ENCODE measurements around the gene MDP1. TPM values are rescaled to one million over a fixed set of nuclear protein-coding genes. Genes with fewer than 3 reads are reported as not detected.

MDP1 gene
- polyA plus RNA-seq, 2 of the 4 experiments (the other 2 are of a cell fraction), result 21.6 to 38.6 TPM

GRCh38 chr14:24261256-24261968 is 45.5 kb upstream of the MDP1 start:
- H3K4me2 ChIP-seq, result no peak overlapping the region
- DNase-seq (ENCODE audit: low read depth in 1 of 2, low spot score in 1 of 2) (no peak), ATAC-seq (no peak), FAIRE-seq (no peak)
- H3K4me3 ChIP-seq, result no peak overlapping the region
- ChIA-PET CTCF (interaction anchor here (1.0 to 34.0 kb wide), 7 partner anchors 8 to 48 kb away, joined by 3 to 469 read pairs (median 4); partner anchors contain the start of genes CHMP4A, CIDEB, DHRS1 and LTB4R), POLR2A (interaction anchor here (2.0 kb wide), 1 partner anchor 10 kb away, joined by 12 read pairs; the partner anchor contains the start of gene RABGGTA)
- TF ChIP-seq FOSL2 (IDR thresholded peaks at IDR 0.05) (no peak), FOSL2 (CRISPR knock-in tag; IDR thresholded peaks at IDR 0.05) (no peak), BCL3 (IDR thresholded peaks at IDR 0.05) (no peak), SMC3 (IDR thresholded peaks at IDR 0.05) (no peak), POLR2A (IDR thresholded peaks at IDR 0.05; ENCODE audit: low read length) (no peak)
- H3K27ac ChIP-seq, result no peak overlapping the region
- peaks cover 8% of the 10 kb centered on the region for H3K4me1 ChIP-seq
- no peaks in the 10 kb centered on the region for H3K9me3 ChIP-seq
- 87% methylated on average over 20 of the region's 20 CpGs for WGBS (ENCODE audit: missing lambda C conversion rate)

GRCh38 chr14:24260780-24261157 is 44.9 kb upstream of the MDP1 start:
- ChIA-PET POLR2A (interaction anchor here (2.0 kb wide), 1 partner anchor 10 kb away, joined by 12 read pairs; the partner anchor contains the start of gene RABGGTA), CTCF (interaction anchor here (1.0 to 34.0 kb wide), 4 partner anchors 11 to 47 kb away, joined by 3 to 469 read pairs (median 44); partner anchors contain the start of genes CHMP4A, CIDEB, DHRS1 and LTB4R)
- 71% methylated on average over 4 of the region's 4 CpGs for WGBS (ENCODE audit: missing lambda C conversion rate)
- Histone ChIP-seq H3K4me3 (no peak overlapping the region), H3K27ac (no peak overlapping the region), H3K4me1 (peaks cover 8% of the 10 kb centered on the region), H3K4me2 (no peak overlapping the region), H3K9me3 (no peaks in the 10 kb centered on the region)
- DNase-seq (ENCODE audit: low read depth in 1 of 2, low spot score in 1 of 2), result no peak
- no peak for TF ChIP-seq FOSB (CRISPR knock-in tag; IDR thresholded peaks at IDR 0.05)
- no peak for TF ChIP-seq CEBPB (IDR thresholded peaks at IDR 0.05)
- no peak for TF ChIP-seq HDAC2 (IDR thresholded peaks at IDR 0.05)
- no peak for TF ChIP-seq NR3C1 (IDR thresholded peaks at IDR 0.05)
- no peak for TF ChIP-seq RARB (CRISPR knock-in tag; IDR thresholded peaks at IDR 0.05)
- no peak for TF ChIP-seq CBX8 (IDR thresholded peaks at IDR 0.05)
- no peak for TF ChIP-seq POLR2AphosphoS2 (conservative IDR thresholded peaks at IDR 0.05; ENCODE audit: low read length)
- no peak for ATAC-seq
- no peak for FAIRE-seq

GRCh38 chr14:24260026-24260779 is 44.3 kb upstream of the MDP1 start:
- POLR2A ChIA-PET, result interaction anchor here (2.0 kb wide), 1 partner anchor 11 kb away, joined by 12 read pairs; the partner anchor contains the start of gene RABGGTA
- Histone ChIP-seq H3K4me2 (no peak overlapping the region), H3K27ac (0 out of 6 replicates have a peak overlapping the region, but pooled peaks of 1 of the 2 experiments have one; percentile 49), H3K4me1 (peaks cover 8% of the 10 kb centered on the region), H3K4me3 (no peak overlapping the region), H3K9me3 (no peaks in the 10 kb centered on the region)
- FAIRE-seq, result no peak
- no peak for DNase-seq (ENCODE audit: low read depth in 1 of 2, low spot score in 1 of 2)
- no peak for TF ChIP-seq PHF8 (IDR thresholded peaks at IDR 0.05; ENCODE audit: borderline replicate concordance, low read depth)
- TF ChIP-seq JUN (IDR thresholded peaks at IDR 0.05), result no peak
- TF ChIP-seq ZFP36 (IDR thresholded peaks at IDR 0.05; ENCODE audit: borderline replicate concordance, partially characterized antibody), result no peak
- TF ChIP-seq TP53 (CRISPR knock-in tag; IDR thresholded peaks at IDR 0.05), result no peak
- TF ChIP-seq HEYL (CRISPR knock-in tag; IDR thresholded peaks at IDR 0.05), result no peak
- TF ChIP-seq HDAC2 (IDR thresholded peaks at IDR 0.05), result no peak
- TF ChIP-seq MAX (IDR thresholded peaks at IDR 0.05), result no peak
- no peak for TF ChIP-seq CHD4 (IDR thresholded peaks at IDR 0.05; ENCODE audit: borderline replicate concordance)
- no peak for TF ChIP-seq ZSCAN20 (CRISPR knock-in tag; IDR thresholded peaks at IDR 0.05)
- TF ChIP-seq SMC3 (IDR thresholded peaks at IDR 0.05), result no peak
- TF ChIP-seq RARB (CRISPR knock-in tag; IDR thresholded peaks at IDR 0.05), result no peak
- no peak for TF ChIP-seq MAZ (IDR thresholded peaks at IDR 0.05; ENCODE audit: borderline replicate concordance, low read depth, low read length)
- TF ChIP-seq CBX8 (IDR thresholded peaks at IDR 0.05), result no peak
- no peak for TF ChIP-seq HES2 (IDR thresholded peaks at IDR 0.05)
- no peak for TF ChIP-seq CEBPB (IDR thresholded peaks at IDR 0.05)
- TF ChIP-seq KDM1A (IDR thresholded peaks at IDR 0.05; ENCODE audit: low read depth), result no peak
- no peak for ATAC-seq
- WGBS (ENCODE audit: missing lambda C conversion rate), result 83% methylated on average over 16 of the region's 16 CpGs
- CTCF ChIA-PET, result interaction anchor here (1.0 to 34.0 kb wide), 4 partner anchors 11 to 47 kb away, joined by 3 to 469 read pairs (median 44); partner anchors contain the start of genes CHMP4A, CIDEB, DHRS1 and LTB4R
